Hepatic stellate cell (primary cell): ENCODE data around the gene RAB22A.
A peak's percentile ranks its signal among the peaks of the same experiment; 100 is the strongest.
"Not testable (repeated sequence)": the region's sequence is repeated elsewhere in the genome, so short reads cannot be mapped to it uniquely, and the experiment has no call there.

ENCODE experiments used
- DNase-seq: peaks from one replicate; pipeline ENCODE4 v3.0.0; 2011; ENCODE audit warnings: low spot score

Gene RAB22A

GRCh38 chr20:58344741-58345140 lies 35.2 kb downstream of the RAB22A start:
- DNase-seq: peak; percentile 44

- DNase-seq: peak; percentile 26
Observed at GRCh38 chr20:58349570-58349969, 40.1 kb downstream of the RAB22A start.

GRCh38 chr20:58352468-58352867 lies 43.0 kb downstream of the RAB22A start:
- DNase-seq: no peak

- no peak for DNase-seq
Observed at GRCh38 chr20:58359441-58359840, 49.9 kb downstream of the RAB22A start.

DNA sequence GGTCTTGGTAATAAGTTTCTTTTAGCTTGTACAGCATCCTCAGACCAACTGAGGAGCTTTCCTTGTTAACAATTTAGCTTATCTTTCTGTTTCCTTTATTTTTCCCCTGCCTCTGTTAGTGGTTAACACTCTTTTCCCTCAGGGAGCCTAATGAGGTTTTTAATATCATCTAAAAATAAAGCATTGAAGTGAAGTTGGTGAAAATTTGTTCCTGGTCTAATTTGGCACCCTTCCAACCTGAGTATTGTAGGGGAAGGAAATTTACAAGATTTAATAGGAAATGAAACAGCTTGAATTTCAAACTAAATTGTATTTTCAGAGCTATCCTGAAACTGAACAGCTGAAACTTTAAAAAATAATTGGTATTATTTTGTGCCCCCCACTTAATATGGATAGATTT lies 51.4 kb downstream of the RAB22A start:
- no peak for DNase-seq

- DNase-seq: peak; percentile 71
Observed at GRCh38 chr20:58361481-58362205, 52.1 kb downstream of the RAB22A start.

GRCh38 chr20:58362206-58362516 lies 52.6 kb downstream of the RAB22A start:
- DNase-seq: no peak

- no peak for DNase-seq
Observed at GRCh38 chr20:58362970-58363369, 53.5 kb downstream of the RAB22A start.

DNA sequence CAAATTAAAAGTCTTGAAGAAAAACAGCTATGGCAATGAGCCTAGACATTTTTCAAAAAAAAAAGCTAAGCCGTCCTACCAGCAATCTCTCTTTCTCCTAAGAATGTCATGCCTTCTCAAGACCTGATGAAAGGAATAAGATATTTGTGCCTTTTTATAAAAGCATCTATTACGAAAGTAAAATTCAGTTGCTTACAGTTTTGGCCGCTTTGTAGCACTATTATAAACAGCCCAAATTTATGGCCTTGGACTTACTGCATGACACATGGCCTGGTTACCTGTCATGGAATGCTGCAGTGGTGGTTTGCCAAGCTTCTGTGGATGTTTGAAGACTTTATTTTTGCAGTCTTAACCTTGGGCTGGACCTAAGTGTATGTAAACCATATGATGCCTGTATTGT lies 57.4 kb downstream of the RAB22A start:
- no peak for DNase-seq

GRCh38 chr20:58372806-58373205 lies 63.3 kb downstream of the RAB22A start:
- no peak for DNase-seq

DNA sequence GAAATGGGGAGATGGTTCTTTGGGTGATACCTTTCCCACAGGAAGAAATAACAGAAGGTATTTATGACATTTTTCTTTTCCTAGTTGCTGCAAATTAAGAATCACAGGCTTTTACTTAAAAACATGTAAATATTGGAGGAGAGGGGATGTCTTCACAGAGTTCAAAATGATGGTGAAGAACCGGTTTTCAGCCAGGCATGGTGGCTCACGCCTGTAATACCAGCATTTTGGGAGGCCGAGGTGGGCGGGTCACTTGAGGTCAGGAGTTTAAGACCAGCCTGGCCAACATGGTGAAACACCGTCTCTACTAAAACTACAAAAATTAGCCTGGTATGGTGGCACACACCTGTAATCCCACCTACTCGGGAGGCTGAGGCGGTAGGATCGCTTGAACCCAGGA lies 63.8 kb downstream of the RAB22A start:
- DNase-seq: not testable (repeated sequence)

DNA sequence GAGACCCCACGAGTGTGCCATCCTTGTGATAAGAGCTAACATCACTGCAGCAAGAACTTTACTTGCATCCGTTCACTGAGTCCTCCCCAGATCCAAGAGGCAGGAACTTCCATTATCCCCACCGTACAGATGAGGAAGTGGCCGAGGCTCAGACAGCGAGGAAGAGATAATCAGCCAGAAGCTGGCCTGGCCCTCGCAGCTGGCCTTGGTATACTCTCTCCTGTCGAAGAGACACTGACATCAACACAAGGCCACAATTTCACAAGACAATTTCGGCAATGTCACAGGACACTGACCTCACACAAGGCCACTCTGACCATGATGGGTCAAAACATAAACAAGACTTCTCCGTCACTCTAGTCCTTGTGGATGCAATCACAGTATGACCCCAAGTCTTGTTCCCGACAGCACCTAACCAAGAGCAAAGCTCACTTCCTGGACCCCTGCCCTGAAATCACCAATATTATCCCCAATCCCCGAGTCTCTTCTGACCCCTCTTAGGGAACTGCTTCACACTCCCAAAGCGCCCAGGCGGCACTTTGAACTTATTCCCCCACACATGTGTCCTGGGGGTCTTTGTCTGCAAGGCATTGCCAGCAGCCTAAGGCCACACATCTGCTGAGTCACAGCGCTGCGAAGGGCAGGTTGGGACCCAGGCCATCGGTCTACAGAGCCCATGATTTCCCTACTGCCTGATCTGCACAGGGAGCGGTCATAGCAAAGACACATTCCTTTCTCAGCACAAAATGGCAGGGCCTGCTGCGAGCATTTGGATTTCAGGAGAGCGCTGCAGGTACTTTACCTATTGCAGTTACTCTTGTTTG lies 64.7 kb downstream of the RAB22A start:
- no peak for DNase-seq

DNA sequence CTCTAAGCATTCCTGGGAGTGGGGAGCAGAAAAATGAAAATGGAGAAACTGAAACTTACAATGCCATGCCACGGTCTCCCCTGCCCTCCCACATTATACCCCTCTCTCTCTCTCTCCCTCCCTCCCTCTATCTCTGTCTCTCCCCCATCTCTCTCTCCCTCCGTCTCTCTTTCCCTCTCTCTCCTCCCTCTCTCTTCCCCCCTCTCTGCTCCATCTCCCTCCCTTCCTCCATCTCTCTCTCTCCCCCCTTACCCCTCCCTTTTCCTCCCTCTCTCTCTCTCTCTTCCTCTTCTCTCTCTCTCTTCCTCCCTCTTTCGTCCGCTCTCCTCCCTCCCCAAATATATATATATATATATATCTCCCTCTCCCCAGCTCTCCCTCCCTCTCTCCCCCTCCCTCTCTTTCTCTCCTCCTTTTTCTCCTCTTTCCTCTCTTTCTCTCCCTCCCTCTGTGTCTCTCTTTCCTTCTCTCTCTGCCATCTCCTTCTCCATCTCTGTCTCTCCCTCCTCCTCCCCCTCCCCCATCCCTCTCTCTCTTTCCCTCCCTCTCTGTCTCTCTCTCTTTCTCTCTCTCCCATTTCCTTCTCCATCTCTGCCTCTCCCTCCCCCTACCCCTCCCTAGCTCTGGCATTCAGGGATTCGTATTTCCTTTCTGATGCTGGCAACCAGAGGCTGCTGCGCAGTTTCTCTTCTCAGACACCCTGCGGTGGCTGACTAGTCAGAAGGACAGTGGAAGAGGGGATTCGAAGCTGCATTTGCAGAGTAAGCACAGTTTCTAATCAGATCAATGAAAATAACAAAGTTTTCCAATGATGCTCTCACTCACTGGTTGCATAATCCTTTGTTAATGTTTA lies 65.6 kb downstream of the RAB22A start:
- DNase-seq: peak; percentile 39

GRCh38 chr20:58375759-58376352 lies 66.3 kb downstream of the RAB22A start:
- no peak for DNase-seq

- no peak for DNase-seq
Observed at GRCh38 chr20:58377017-58377416, 67.5 kb downstream of the RAB22A start.

DNA sequence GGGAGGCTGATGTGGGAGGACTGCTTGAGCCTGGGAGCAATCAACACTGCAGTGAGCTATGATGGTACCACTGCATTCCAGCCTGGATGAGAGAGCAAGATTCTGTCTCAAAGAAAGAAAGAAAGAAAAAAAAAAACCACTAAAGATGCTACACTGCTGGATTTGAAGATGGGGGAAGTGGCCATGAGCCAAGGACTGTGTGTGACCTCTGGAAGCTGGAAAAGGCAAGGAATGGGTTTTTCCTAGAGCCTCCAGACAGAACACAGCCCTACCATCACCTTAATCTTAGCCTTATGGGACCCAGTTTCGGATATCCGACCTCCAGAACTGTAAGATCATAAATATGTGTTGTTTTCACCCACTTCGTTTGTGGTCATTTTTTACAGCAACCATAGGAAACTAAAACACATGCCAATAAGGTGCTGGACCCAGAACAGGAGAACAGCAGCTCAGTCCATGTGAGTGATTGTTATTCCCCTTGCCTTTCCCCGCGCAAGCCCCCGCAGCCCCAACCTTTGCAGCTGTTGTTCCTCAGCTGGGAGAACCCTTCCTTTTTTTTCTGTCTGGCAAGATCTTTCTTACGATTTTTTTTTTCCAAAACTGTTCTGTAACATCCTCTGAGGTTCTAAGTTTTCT lies 68.4 kb downstream of the RAB22A start:
- no peak for DNase-seq

GRCh38 chr20:58378704-58379103 lies 69.2 kb downstream of the RAB22A start:
- no peak for DNase-seq

GRCh38 chr20:58381627-58382026 lies 72.1 kb downstream of the RAB22A start:
- no peak for DNase-seq

DNA sequence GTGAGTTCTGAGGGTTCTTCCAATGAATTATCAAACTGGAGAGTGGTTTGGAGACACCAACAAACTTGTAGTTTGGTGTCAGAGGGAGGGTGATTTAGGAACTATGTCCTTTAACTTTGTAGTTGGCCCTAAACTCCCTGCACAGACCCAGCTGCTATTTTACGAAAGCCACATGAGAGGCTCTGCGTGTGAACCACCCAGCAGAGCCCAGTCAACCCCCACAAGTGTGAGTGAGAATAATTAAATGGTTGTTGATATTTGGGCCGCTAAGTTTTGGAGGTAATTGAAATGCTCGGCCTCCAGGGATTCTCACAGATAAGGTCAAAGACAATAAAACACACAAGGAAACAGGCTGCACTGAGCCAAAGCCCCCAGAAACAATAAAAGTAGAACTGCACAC lies 72.6 kb downstream of the RAB22A start:
- DNase-seq: no peak

DNA sequence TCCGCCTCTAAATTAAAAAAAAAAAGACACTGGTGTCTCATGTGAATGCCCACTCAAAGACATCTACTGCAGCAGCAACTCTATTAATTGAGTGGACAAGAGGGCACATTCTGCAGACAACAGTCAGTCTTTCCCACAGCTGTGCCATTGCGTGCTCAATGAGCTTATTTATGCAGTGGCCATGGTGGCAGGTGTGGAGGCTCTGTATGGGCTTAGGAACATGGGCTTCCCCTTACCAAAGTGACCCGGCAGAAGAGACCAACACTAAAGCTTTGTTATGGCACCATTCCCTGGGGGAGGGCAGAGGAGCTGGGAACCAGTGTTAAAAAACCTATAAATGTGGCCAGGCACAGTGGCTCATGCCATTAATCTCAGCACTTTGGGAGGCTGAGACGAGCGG lies 75.3 kb downstream of the RAB22A start:
- no peak for DNase-seq

- no peak for DNase-seq
Observed at GRCh38 chr20:58388028-58388601, 78.6 kb downstream of the RAB22A start.
